HCT116 (cell line): Measurements from ENCODE around the gene LPCAT2. TPM values are rescaled to one million over a fixed set of nuclear protein-coding genes. Genes with fewer than 3 reads are reported as not detected.

Experiments used
- ATAC-seq: fragments of 200-7000 bp; cut with Tn5 transposase; 2 replicates; pipeline ENCODE4 v1.9.1; 2020; ENCODE audit warnings: mild to moderate bottlenecking, moderate library complexity
- BruUV-seq: library from RNA; stranded (reverse); fragments of 400-500 nt; replicated peaks from 2 replicates; lab custom pipeline; 2021; lab: Mats Ljungman, UMichigan
- CTCF ChIA-PET: fragments of 300-600 bp; sonication (Branson Sonifier 250); formaldehyde crosslinking; loops from one replicate; lab custom pipeline; 2021; ENCODE audit warnings: antibody characterized with exemption; lab: Charles Lee
- POLR2A ChIA-PET: fragments of 300-600, 350-600 bp; sonication (Branson Sonifier 250); formaldehyde crosslinking; loops from one replicate; lab custom pipeline; 2021; ENCODE audit warnings: antibody characterized with exemption; lab: Charles Lee
- RAD21 ChIA-PET, 2 experiments: fragments of 300-600 bp; sonication (Branson Sonifier 250); formaldehyde crosslinking; loops; one replicate each; lab custom pipeline; 2023; ENCODE audit warnings: low total read pairs in 2 of 2; ENCODE audit not compliant: uncharacterized antibody in 2 of 2, unreplicated experiment in 2 of 2, low non-redundant PET in 1 of 2; lab: Charles Lee
- DNase-seq: peaks from one replicate; pipeline ENCODE4 v3.0.0-alpha.2; 2010; ENCODE audit warnings: low read depth, low spot score
- H2AFZ ChIP-seq: fragments of 200-600 bp; shearing (Covaris generic), sonication (generic); 2 replicates; pipeline ENCODE4 v1.6.1; 2017; ENCODE audit warnings: low read depth, mixed run types, mixed read lengths, antibody characterized with exemption, low read length; ENCODE audit not compliant: poor library complexity, severe bottlenecking
- H3K27ac ChIP-seq: 2 replicates; pipeline ENCODE4 v1.5.1; 2012; ENCODE audit warnings: low read depth, low read length
- H3K27me3 ChIP-seq: fragments of 200-600 bp; sonication (generic); 2 replicates; pipeline ENCODE4 v1.6.1; 2016; ENCODE audit warnings: mixed run types, low read length, mixed read lengths; ENCODE audit not compliant: insufficient read depth
- H3K36me3 ChIP-seq, 2 experiments: fragments of 200-500 bp in 1 of 2; fragments of 200-600 bp in 1 of 2; sonication (Bioruptor generic) in 1 of 2; sonication (generic) in 1 of 2; 2 replicates each; pipeline versions ENCODE4 v1.5.1 to v1.6.1; 2014 to 2016; ENCODE audit warnings: low read length in 2 of 2, inconsistent platforms in 1 of 2, mixed read lengths in 1 of 2, mixed run types in 1 of 2; ENCODE audit not compliant: insufficient read depth in 2 of 2, control insufficient read depth in 1 of 2
- H3K4me1 ChIP-seq, 2 experiments: fragments of 200-600 bp in 1 of 2; sonication (generic) in 1 of 2; 2 replicates each; pipeline versions ENCODE4 v1.5.1 to v1.6.1; 2012 to 2017; ENCODE audit warnings: low read length in 2 of 2, inconsistent platforms in 1 of 2, mild to moderate bottlenecking in 1 of 2, mixed read lengths in 1 of 2, mixed run types in 1 of 2, moderate library complexity in 1 of 2; ENCODE audit not compliant: insufficient read depth in 2 of 2, control insufficient read depth in 1 of 2
- H3K4me2 ChIP-seq: fragments of 200-600 bp; sonication (generic); 2 replicates; pipeline ENCODE4 v1.6.1; 2017; ENCODE audit warnings: mixed run types, low read length, mixed read lengths
- H3K4me3 ChIP-seq, 2 experiments: fragments of 200-600 bp in 1 of 2; sonication (generic) in 1 of 2; replicated peaks in 1 of 2; 2 replicates each; pipeline ENCODE4 v1.5.1; 2011 to 2016; ENCODE audit warnings: low read length in 2 of 2, control low read depth in 1 of 2, low read depth in 1 of 2, mild to moderate bottlenecking in 1 of 2, mixed read lengths in 1 of 2, mixed run types in 1 of 2
- H3K79me2 ChIP-seq: fragments of 200-600 bp; sonication (generic); 2 replicates; pipeline ENCODE4 v1.6.1; 2017; ENCODE audit warnings: mild to moderate bottlenecking, mixed run types, low read length, moderate library complexity, mixed read lengths; ENCODE audit not compliant: insufficient read depth
- H3K9ac ChIP-seq: fragments of 200-600 bp; sonication (generic); 2 replicates; pipeline ENCODE4 v1.6.1; 2016; ENCODE audit warnings: low read length, mixed read lengths
- H3K9me2 ChIP-seq: fragments of 200-600 bp; sonication (generic), shearing (Covaris generic); 2 replicates; pipeline ENCODE4 v1.6.1; 2017; ENCODE audit warnings: mixed run types, mild to moderate bottlenecking, moderate library complexity; ENCODE audit not compliant: insufficient read depth
- H3K9me3 ChIP-seq, 2 experiments: fragments of 200-500 bp in 1 of 2; fragments of 200-600 bp in 1 of 2; sonication (Bioruptor generic) in 1 of 2; sonication (generic) in 1 of 2; 2 replicates each; pipeline ENCODE4 v1.6.1; 2014 to 2017; ENCODE audit warnings: low read length in 2 of 2, mixed read lengths in 2 of 2, inconsistent platforms in 1 of 2, low read depth in 1 of 2, mild to moderate bottlenecking in 1 of 2, mixed run types in 1 of 2, moderate library complexity in 1 of 2; ENCODE audit not compliant: control insufficient read depth in 1 of 2, insufficient read depth in 1 of 2
- H4K20me1 ChIP-seq: fragments of 200-600 bp; sonication (generic), shearing (Covaris generic); 2 replicates; pipeline ENCODE4 v1.6.1; 2017; ENCODE audit warnings: mixed run types, mild to moderate bottlenecking, moderate library complexity; ENCODE audit not compliant: insufficient read depth
- ATF3 ChIP-seq: IDR thresholded peaks from 2 replicates; pipeline ENCODE4 v1.6.1; 2012
- CBX3 ChIP-seq: IDR thresholded peaks from 2 replicates; pipeline ENCODE4 v1.6.1; 2012; ENCODE audit warnings: low read depth
- CEBPB ChIP-seq: IDR thresholded peaks from 2 replicates; pipeline ENCODE4 v1.6.1; 2012; ENCODE audit warnings: low read depth
- EGR1 ChIP-seq: IDR thresholded peaks from 2 replicates; pipeline ENCODE4 v1.6.1; 2012; ENCODE audit warnings: low read depth
- EZH2phosphoT487 ChIP-seq: fragments of 200-600 bp; IDR thresholded peaks from 2 replicates; pipeline ENCODE4 v1.6.1; 2018; ENCODE audit warnings: antibody characterized with exemption, borderline replicate concordance
- JUND ChIP-seq: IDR thresholded peaks from 2 replicates; pipeline ENCODE4 v1.6.1; 2012
- MAX ChIP-seq: IDR thresholded peaks from 2 replicates; pipeline ENCODE4 v1.6.1; 2012
- POLR2A ChIP-seq: IDR thresholded peaks from 2 replicates; pipeline ENCODE4 v1.7.0; 2011; ENCODE audit warnings: borderline replicate concordance; ENCODE audit not compliant: insufficient read depth, insufficient read length; ENCODE audit errors: extremely low read depth
- REST ChIP-seq: IDR thresholded peaks from 2 replicates; pipeline ENCODE4 v1.6.1; 2012; ENCODE audit warnings: low read depth
- SIN3A ChIP-seq: IDR thresholded peaks from 2 replicates; pipeline ENCODE4 v1.6.1; 2012; ENCODE audit warnings: low read depth
- SRF ChIP-seq: IDR thresholded peaks from 2 replicates; pipeline ENCODE4 v1.6.1; 2012; ENCODE audit warnings: low read depth
- TCF7L2 ChIP-seq: IDR thresholded peaks from 2 replicates; pipeline ENCODE4 v1.7.0; 2011; ENCODE audit warnings: borderline replicate concordance, inconsistent platforms; ENCODE audit not compliant: insufficient read depth, insufficient read length; ENCODE audit errors: extremely low read depth
- ZBTB33 ChIP-seq: IDR thresholded peaks from 2 replicates; pipeline ENCODE4 v1.6.1; 2011; ENCODE audit warnings: mild to moderate bottlenecking, low read length, moderate library complexity; ENCODE audit not compliant: insufficient replicate concordance; ENCODE audit errors: extremely low read depth
- ZNF274 ChIP-seq: fragments of 200-500 bp; sonication (Bioruptor generic); IDR thresholded peaks from 2 replicates; pipeline ENCODE4 v1.6.1; 2014; ENCODE audit warnings: mild to moderate bottlenecking, low read depth, low read length, inconsistent platforms
- intact Hi-C: fragments of 100-400 bp; cut with micrococcal nuclease; formaldehyde crosslinking; loops from 2 replicates; pipeline ENCODE4 v1.10.0; 2022
- total RNA-seq: library from RNA; stranded (reverse); gene quantifications from one replicate; pipeline ENCODE4 v1.2.1, GENCODE V29; 2021; ENCODE audit not compliant: unreplicated experiment

The LPCAT2 gene
- total RNA-seq, 1 experiment from 2014 or later: 13.1 TPM

GRCh38 chr16:55540221-55540620 is 31.3 kb downstream of the LPCAT2 start:
- ATAC-seq: no peak
- no peaks in the 10 kb centered on the region for H3K9me3 ChIP-seq
- H3K4me3 ChIP-seq: no peak overlapping the region
- TF ChIP-seq SRF (no peak), EZH2phosphoT487 (no peak), POLR2A (no peak), CBX3 (no peak), ATF3 (no peak)
- intact Hi-C loops: loop anchor here (5.0 kb wide), 1 partner anchor 302 kb away; no protein-coding TSS in a partner anchor
- H3K9me2 ChIP-seq: no peaks in the 10 kb centered on the region
- H3K79me2 ChIP-seq: no peaks in the 10 kb centered on the region
- H3K4me1 ChIP-seq: peaks cover 0 to 5% of the 10 kb centered on the region in 2 experiments; a peak in 1 of 4 replicates
- no peaks in the 10 kb centered on the region for H4K20me1 ChIP-seq
- ChIA-PET RAD21 (no interaction called here), POLR2A (no interaction called here), CTCF (interaction anchor here (1.1 to 2.7 kb wide), 2 partner anchors 9 to 75 kb away, joined by 3 to 20 read pairs; no protein-coding TSS in a partner anchor)
- no peaks in the 10 kb centered on the region; a peak in 1 of 4 replicates for H3K36me3 ChIP-seq
- DNase-seq: no peak
- no peak overlapping the region for H3K27ac ChIP-seq
- no peak overlapping the region for H2AFZ ChIP-seq
- no peak overlapping the region for H3K9ac ChIP-seq
- H3K4me2 ChIP-seq: no peak overlapping the region
- H3K27me3 ChIP-seq: no peaks in the 10 kb centered on the region
- BruUV-seq: no TSS peak

- POLR2A ChIA-PET: no interaction called here
- Histone ChIP-seq H3K4me1 (peaks cover 0 to 5% of the 10 kb centered on the region in 2 experiments; a peak in 1 of 4 replicates), H3K27me3 (no peaks in the 10 kb centered on the region), H3K79me2 (no peaks in the 10 kb centered on the region), H4K20me1 (no peaks in the 10 kb centered on the region), H3K4me3 (no peak overlapping the region), H3K9me2 (no peaks in the 10 kb centered on the region), H3K9me3 (no peaks in the 10 kb centered on the region), H3K4me2 (no peak overlapping the region), H3K9ac (no peak overlapping the region), H3K27ac (no peak overlapping the region), H3K36me3 (no peaks in the 10 kb centered on the region; a peak in 1 of 4 replicates), H2AFZ (no peak overlapping the region)
- CTCF ChIA-PET: no interaction called here
- RAD21 ChIA-PET: interaction anchor here in 1 of 2 experiments (1.8 kb wide), 1 partner anchor 78 kb away, joined by 6 read pairs; no protein-coding TSS in a partner anchor
- DNase-seq (no peak), ATAC-seq (no peak)
- BruUV-seq: no TSS peak
- intact Hi-C loops: loop anchor here (1.0 to 5.0 kb wide), 4 partner anchors 48 to 300 kb away; no protein-coding TSS in a partner anchor
- no peak for TF ChIP-seq MAX
- TF ChIP-seq JUND: no peak
- TF ChIP-seq CBX3: no peak
- TF ChIP-seq ZNF274: no peak
- TF ChIP-seq EZH2phosphoT487: no peak
- no peak for TF ChIP-seq ZBTB33
- no peak for TF ChIP-seq CEBPB
- no peak for TF ChIP-seq EGR1
- TF ChIP-seq TCF7L2: no peak
- TF ChIP-seq SRF: no peak
- TF ChIP-seq SIN3A: no peak
- no peak for TF ChIP-seq REST
Measured at GRCh38 chr16:55542459-55543082, 33.7 kb downstream of the LPCAT2 start.
